Upper lobe of left lung (tissue), 6 donors: ENCODE results near the gene CCL22. TPM values are rescaled to one million over a fixed set of nuclear protein-coding genes. Genes with fewer than 3 reads are reported as not detected.

Experiments used
- ATAC-seq, 2 donors: fragments of 200-7000 bp; cut with Tn5 transposase; one replicate each; pipeline ENCODE4 v1.9.1; 2022; ENCODE audit warnings: mild to moderate bottlenecking in 2 of 2, moderate library complexity in 2 of 2; ENCODE audit not compliant: low FRiP score in 2 of 2
- DNase-seq, 2 donors: peaks; one replicate each; pipeline ENCODE4 v3.0.0-alpha.2; 2019 to 2020
- H3K27ac ChIP-seq, 4 donors: fragments of 200-600 bp; sonication (generic); one replicate each; pipeline ENCODE4 v1.5.1; 2016 to 2019
- H3K27me3 ChIP-seq, 4 donors: fragments of 200-600 bp; sonication (generic); one replicate each; pipeline ENCODE4 v1.5.1; 2017 to 2019
- H3K36me3 ChIP-seq, 4 donors: fragments of 200-600 bp; sonication (generic); one replicate each; pipeline ENCODE4 v1.5.1; 2016 to 2019
- H3K4me1 ChIP-seq, 4 donors: fragments of 200-600 bp; sonication (generic); one replicate each; pipeline ENCODE4 v1.5.1; 2018 to 2019
- H3K4me3 ChIP-seq, 4 donors: fragments of 200-600 bp; sonication (generic); one replicate each; pipeline ENCODE4 v1.5.1; 2017 to 2019; ENCODE audit warnings: mild to moderate bottlenecking in 2 of 4, moderate library complexity in 1 of 4
- H3K9me3 ChIP-seq, 4 donors: fragments of 200-600 bp; sonication (generic); one replicate each; pipeline ENCODE4 v1.5.1; 2018 to 2019
- CTCF ChIP-seq, 6 experiments: fragments of 450-650 bp in 4 of 6; fragments of 200-600 bp in 2 of 6; sonication (generic) in 2 of 6; IDR thresholded peaks; one replicate each; pipeline ENCODE4 v1.5.1; 2016 to 2019; ENCODE audit warnings: antibody characterized with exemption in 6 of 6
- EP300 ChIP-seq, 4 donors: sonication (generic); formaldehyde crosslinking; IDR thresholded peaks; one replicate each; pipeline ENCODE4 v1.5.1; 2017; ENCODE audit warnings: antibody characterized with exemption in 4 of 4, control low read depth in 2 of 4
- POLR2A ChIP-seq, 4 donors: fragments of 450-650 bp; IDR thresholded peaks; one replicate each; pipeline ENCODE4 v1.5.1; 2016 to 2017; ENCODE audit warnings: antibody characterized with exemption in 4 of 4, mild to moderate bottlenecking in 2 of 4
- POLR2AphosphoS5 ChIP-seq, 2 donors: sonication (generic); formaldehyde crosslinking; IDR thresholded peaks; one replicate each; pipeline ENCODE4 v1.5.1; 2017; ENCODE audit warnings: antibody characterized with exemption in 2 of 2
- WGBS, 2 donors: methylation state at CpG; one replicate each; pipeline ENCODE4 v1.1.5; 2017 to 2018; 5-methylcytosine and 5-hydroxymethylcytosine counted together
- total RNA-seq, 6 donors: library from RNA; depleted of rRNA in 4 of 6; stranded (reverse); fragments of >200 nt in 4 of 6; gene quantifications; one replicate each; pipeline versions ENCODE4 v1.1.0 to v1.2.1, GENCODE V29; 2016 to 2021
- donor health status: DM: no; HTN: no; CAD: no; lungs with moderate emphysema.
- donor health status: DM: no; HTN: yes; CAD: no; lungs with severe emphysema.

CCL22 gene
- total RNA-seq, 6 donors from 2014 or later, result 0.39 to 4.7 (median 0.71) TPM; not detected in 2

- Histone ChIP-seq H3K4me3 (no peak overlapping the region), H3K27me3 (no peaks in the 10 kb centered on the region), H3K36me3 (no peaks in the 10 kb centered on the region), H3K4me1 (peaks cover 0 to 13% (median 4%) of the 10 kb centered on the region in 4 donors), H3K27ac (no peak overlapping the region), H3K9me3 (no peaks in the 10 kb centered on the region)
- TF ChIP-seq CTCF (IDR thresholded peaks at IDR 0.05) (no peak), POLR2A (IDR thresholded peaks at IDR 0.05) (no peak), POLR2AphosphoS5 (IDR thresholded peaks at IDR 0.05) (no peak), EP300 (IDR thresholded peaks at IDR 0.05) (no peak)
- DNase-seq (peak in 1 of 2 donors; percentile 9), ATAC-seq (no peak)
- WGBS, 2 donors, result 67 to 83% methylated on average over 3 to 6 of the region's 6 CpGs
Observed at GRCh38 chr16:57352636-57353047, 5.9 kb upstream of the CCL22 start.

GRCh38 chr16:57354311-57354710 lies 4.3 kb upstream of the CCL22 start:
- Histone ChIP-seq H3K9me3 (no peaks in the 10 kb centered on the region), H3K27me3 (no peaks in the 10 kb centered on the region), H3K4me3 (no peak overlapping the region), H3K4me1 (peaks cover 0 to 7% (median 2%) of the 10 kb centered on the region in 4 donors), H3K27ac (no peak overlapping the region), H3K36me3 (no peaks in the 10 kb centered on the region)
- no peak for ATAC-seq
- 91% methylated on average over 7 of the region's 7 CpGs for WGBS, 2 donors
- TF ChIP-seq POLR2A (IDR thresholded peaks at IDR 0.05), result no peak
- no peak for TF ChIP-seq POLR2AphosphoS5 (IDR thresholded peaks at IDR 0.05)
- TF ChIP-seq EP300 (IDR thresholded peaks at IDR 0.05), result no peak
- TF ChIP-seq CTCF (IDR thresholded peaks at IDR 0.05), result no peak
- no peak for DNase-seq

- no peak for ATAC-seq
- WGBS, 2 donors, result 92% methylated on average over 5 of the region's 5 CpGs
- DNase-seq, result no peak
- no peak overlapping the region for H3K27ac ChIP-seq
- H3K36me3 ChIP-seq, result no peaks in the 10 kb centered on the region
- no peak overlapping the region for H3K4me3 ChIP-seq
- H3K4me1 ChIP-seq, result no peaks in the 10 kb centered on the region
- no peaks in the 10 kb centered on the region for H3K27me3 ChIP-seq
- no peak for TF ChIP-seq CTCF (IDR thresholded peaks at IDR 0.05)
- no peak for TF ChIP-seq POLR2AphosphoS5 (IDR thresholded peaks at IDR 0.05)
- TF ChIP-seq POLR2A (IDR thresholded peaks at IDR 0.05), result no peak
- no peak for TF ChIP-seq EP300 (IDR thresholded peaks at IDR 0.05)
- H3K9me3 ChIP-seq, result no peaks in the 10 kb centered on the region
Observed at GRCh38 chr16:57355898-57356414, 2.6 kb upstream of the CCL22 start.

- H3K4me3 ChIP-seq, result no peak overlapping the region
- no peak overlapping the region for H3K27ac ChIP-seq
- no peaks in the 10 kb centered on the region for H3K36me3 ChIP-seq
- H3K27me3 ChIP-seq, result no peaks in the 10 kb centered on the region
- no peak for TF ChIP-seq CTCF (IDR thresholded peaks at IDR 0.05)
- no peak for TF ChIP-seq EP300 (IDR thresholded peaks at IDR 0.05)
- TF ChIP-seq POLR2AphosphoS5 (IDR thresholded peaks at IDR 0.05), result no peak
- TF ChIP-seq POLR2A (IDR thresholded peaks at IDR 0.05), result no peak
- WGBS, 2 donors, result 95 to 98% methylated on average over 4 of the region's 4 CpGs
- DNase-seq, result no peak
- no peak for ATAC-seq
- H3K4me1 ChIP-seq, result no peaks in the 10 kb centered on the region
- no peaks in the 10 kb centered on the region for H3K9me3 ChIP-seq
Observed at GRCh38 chr16:57356547-57356946, 2.0 kb upstream of the CCL22 start.
